ES-I3 (cell line): ENCODE data around the gene C1QTNF1.

Source experiments
- H3K36me3 ChIP-seq: 2 replicates; pipeline ENCODE4 v1.6.1; 2013; ENCODE audit warnings: mild to moderate bottlenecking, low read length, control low read depth, moderate library complexity; ENCODE audit not compliant: insufficient read depth
- H3K4me1 ChIP-seq: 2 replicates; pipeline ENCODE4 v1.6.1; 2013; ENCODE audit warnings: mild to moderate bottlenecking, control low read depth, low read length; ENCODE audit not compliant: insufficient read depth
- H3K9ac ChIP-seq: 2 replicates; pipeline ENCODE4 v1.6.1; 2013; ENCODE audit warnings: low read depth, mild to moderate bottlenecking, low read length, moderate library complexity
- H3K9me3 ChIP-seq: 2 replicates; pipeline ENCODE4 v1.6.1; 2013; ENCODE audit warnings: mild to moderate bottlenecking, low read length, moderate library complexity; ENCODE audit not compliant: control insufficient read depth, insufficient read depth

The C1QTNF1 gene

DNA sequence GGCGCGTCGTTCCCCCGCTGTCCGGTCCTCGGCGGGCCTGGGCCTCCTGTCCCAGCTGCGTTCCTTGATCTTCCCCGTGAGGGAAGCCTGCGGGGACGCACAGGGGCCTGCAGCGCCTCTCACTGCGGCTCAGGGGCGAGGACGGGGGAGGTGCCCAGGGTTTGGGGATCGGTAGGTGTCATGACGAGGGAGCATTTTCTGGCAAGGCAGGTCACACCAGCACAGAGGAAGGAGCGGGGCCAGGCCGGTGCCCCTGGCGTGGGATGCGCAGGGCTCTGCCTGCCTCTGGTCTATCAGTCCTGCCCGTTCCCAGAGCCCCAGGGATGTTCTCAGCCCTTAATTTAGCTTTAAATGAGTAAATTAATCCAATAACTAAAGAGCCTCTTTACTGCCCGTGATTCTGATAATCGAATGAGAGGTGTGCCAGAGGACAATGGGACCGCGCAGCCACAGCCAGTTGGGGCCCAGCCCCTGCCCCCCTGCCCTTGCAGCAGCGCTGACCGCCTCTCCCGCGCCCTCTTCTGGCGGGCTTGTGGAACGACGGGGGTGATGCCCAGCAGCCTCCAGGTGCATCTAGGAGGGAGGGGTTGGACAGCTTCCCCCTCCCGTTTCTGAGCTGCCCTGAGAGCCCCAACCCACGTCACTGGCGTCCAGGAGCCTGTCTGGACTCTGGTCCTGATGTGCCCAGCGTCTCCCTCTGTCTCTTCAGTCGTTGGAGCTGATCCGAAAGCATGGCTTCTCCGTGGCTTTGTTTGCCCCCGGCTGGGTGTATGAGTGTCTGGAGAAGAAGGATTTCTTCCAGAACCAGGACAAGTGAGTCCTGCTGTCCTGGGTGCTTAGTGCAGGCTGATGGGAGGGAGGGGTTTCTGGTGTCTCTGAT lies 58.6 kb downstream of the C1QTNF1 start:
- Histone ChIP-seq H3K4me1 (no peaks in the 10 kb centered on the region), H3K9me3 (no peaks in the 10 kb centered on the region), H3K9ac (no peak overlapping the region), H3K36me3 (peaks cover 7% of the 10 kb centered on the region)

DNA sequence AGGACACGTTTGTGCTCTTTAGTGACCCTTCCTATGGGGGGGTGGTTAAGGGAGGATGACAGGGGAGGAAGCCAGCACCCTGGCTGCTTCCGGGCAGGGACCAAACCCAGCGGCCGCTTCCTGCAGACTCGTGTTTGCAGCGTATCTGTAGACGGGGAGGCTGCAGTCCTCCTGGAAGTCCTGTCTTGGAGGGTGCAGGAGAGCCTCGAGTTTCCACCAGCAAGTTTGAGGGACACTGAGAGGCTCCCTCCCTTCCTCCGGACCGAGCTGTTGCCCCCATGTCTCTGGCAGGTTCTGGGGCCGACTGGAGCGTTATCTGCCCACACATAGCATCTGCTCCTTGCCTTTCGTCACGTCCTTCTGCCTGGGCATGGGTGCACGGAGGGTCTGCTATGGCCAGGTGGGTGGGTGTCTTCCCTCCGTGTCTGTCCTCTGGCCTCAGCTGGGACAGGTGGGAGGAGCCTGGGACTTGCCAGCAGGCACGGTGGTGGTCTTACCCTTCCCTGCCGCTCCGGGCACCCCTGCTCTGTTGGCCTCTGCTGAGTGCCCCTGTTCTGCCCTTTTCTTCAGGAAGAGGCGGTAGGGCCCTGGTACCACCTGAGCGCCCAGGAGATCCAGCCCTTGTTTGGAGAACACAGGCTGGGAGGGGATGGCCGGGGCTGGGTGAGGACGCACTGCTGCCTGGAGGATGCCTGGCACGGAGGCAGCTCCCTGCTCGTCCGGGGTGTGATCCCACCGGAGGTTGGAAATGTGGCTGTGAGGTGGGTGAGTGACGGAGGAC lies 59.4 kb downstream of the C1QTNF1 start:
- Histone ChIP-seq H3K9me3 (no peaks in the 10 kb centered on the region), H3K4me1 (no peaks in the 10 kb centered on the region), H3K36me3 (peaks cover 4% of the 10 kb centered on the region), H3K9ac (no peak overlapping the region)

DNA sequence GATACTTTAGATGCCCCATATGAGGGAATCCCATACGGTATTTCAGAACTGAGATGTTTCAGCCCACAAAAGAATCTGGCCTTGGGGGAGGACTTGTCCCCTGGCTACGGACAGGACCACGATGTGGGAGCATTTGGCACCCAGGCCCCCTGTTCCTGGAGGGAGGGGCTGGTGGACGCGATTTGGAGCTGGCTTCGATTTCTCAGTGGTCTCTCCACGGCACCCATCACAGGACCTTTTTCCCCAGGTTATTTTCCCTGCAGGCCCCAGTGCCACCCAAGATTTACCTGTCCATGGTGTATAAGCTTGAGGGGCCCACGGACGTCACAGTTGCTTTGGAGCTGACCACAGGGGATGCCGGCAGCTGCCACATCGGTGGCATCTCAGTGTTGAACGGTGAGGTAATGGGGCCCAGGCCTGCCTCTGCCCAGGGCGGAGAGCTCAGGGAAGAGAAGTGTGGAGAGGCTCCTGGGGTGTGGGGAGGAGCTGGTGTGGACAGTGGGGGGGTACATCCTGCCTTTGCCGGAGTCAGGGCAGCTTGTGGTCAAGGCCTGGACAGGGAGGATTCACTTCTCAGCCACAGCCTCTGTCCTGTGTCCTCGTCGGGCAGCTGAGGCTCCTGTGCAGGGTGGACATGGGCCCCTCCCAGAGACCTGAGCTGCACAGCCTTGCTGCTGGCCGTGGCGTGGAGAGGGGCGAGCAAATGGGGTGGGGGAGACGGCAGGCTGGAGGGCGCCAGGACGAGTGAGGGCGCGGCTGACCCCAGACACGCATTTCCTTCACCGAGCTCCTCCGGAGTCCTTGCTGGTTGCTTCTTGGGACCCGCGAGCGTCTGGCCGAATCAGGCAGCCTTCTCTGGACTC lies 60.6 kb downstream of the C1QTNF1 start:
- Histone ChIP-seq H3K36me3 (peaks cover 3% of the 10 kb centered on the region), H3K4me1 (no peaks in the 10 kb centered on the region), H3K9me3 (no peaks in the 10 kb centered on the region), H3K9ac (no peak overlapping the region)

DNA sequence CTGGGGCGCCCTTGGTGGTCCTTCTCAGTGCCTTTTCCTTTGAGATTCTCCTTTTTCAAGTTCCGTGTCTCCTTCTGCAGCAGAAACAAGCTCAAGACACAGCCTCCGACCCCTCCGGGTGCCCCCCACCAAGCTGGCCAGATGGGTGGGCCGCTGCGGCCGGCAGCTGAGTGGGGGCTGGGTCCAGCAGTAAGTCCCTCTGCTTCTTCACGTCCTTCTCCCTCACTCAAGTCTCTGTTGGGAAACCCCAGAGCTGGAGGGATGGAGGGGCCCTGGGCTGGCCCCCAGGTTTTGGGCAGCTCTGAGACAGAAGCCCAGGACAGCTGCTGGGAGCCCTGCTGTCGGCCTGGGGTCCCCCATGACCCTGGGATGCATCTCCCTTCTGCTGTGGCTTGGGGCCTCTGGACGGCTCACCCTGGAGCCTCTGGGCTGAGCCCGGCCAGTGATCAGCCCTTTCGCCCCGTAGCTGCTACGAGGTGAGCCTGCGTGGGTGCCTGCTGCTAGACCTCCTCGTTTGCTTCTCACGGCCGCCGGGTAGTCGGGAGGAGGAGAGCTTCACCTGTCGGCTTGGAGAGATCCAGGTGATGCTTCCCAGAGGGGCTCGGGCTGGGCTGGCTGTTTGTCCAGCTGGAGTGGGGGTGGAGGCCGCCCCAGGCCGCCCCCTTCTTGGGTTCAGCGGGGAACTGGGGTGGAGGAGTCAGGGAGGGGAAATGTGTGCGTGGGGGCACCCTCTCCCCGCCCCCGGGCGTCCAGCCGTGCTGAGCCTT lies 61.4 kb downstream of the C1QTNF1 start:
- H3K9me3 ChIP-seq, result no peaks in the 10 kb centered on the region
- H3K36me3 ChIP-seq, result no peaks in the 10 kb centered on the region; the same call in none of the 2 replicates
- no peaks in the 10 kb centered on the region; the same call in 1 of the 2 replicates for H3K4me1 ChIP-seq
- no peak overlapping the region for H3K9ac ChIP-seq

DNA sequence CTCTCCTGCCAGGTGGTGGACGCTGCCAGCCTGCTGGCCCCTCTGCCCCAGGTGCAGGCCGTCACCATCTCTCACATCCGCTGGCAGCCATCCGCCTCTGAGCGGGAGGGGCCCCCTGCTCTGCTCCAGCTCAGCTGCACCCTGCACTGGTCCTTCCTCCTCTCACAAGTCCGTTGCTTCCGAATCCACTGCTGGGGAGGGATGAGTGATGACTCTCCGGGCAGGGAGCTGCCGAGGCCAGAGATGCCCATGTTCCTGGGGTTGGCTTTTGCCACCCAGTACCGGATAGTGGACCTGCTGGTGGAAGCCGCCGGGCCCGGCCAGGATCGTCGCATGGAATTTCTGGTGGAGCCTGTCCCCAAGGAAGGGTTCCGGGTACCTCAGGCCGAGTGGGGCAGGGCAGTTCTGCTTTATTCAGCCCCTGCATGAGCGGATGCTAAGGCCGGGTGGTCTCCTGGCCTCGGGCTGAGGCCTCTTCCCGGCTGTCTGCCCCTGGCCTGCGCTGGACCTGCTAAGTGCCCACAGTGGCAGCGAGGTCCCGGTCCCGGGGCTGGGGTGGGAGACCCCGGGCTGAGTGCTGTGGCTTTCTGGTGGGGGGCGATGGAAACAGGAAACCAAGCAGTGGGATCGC lies 62.1 kb downstream of the C1QTNF1 start:
- Histone ChIP-seq H3K4me1 (no peaks in the 10 kb centered on the region; the same call in 1 of the 2 replicates), H3K9me3 (no peaks in the 10 kb centered on the region), H3K9ac (no peak overlapping the region), H3K36me3 (no peaks in the 10 kb centered on the region; the same call in 1 of the 2 replicates)

DNA sequence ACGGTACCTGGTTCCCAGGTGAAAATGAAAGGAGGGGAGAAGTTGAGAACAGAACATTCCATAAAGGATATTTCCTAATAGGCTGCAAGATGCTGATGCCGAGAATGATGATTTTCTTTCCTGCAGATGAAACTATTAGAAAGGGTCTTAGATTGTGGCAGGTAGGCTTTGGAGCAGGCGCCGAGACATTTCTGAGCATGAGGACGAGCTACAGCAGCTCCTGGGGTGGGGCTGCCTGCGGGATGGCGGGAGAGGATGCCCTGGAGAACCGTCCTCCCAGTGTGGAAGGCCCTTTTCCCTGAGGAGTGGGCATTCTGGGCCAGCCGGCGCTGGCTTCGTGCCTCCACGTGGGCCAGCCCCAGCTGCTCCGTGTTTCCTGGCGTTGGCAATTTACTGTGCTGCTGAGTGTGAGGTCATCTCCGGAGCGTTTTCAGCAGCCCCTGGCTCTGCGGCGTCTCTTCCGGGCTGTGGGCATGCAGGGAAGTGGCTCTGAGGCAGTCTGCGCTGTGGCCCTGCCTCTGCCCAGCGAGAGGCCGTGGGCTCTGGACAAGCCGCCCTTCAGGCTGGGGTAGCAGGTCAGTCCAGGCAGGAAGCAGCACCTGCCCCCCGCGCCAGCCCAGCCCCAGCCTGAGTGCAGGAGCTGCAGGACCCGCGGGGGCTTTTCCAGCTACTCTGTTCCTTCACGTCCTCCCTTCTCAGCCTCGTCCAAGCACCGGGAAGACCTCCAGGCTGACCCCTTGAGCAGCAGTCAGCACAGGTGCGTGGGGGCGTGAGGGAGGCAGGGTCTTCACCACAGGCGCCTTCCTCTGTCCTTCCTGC lies 62.8 kb downstream of the C1QTNF1 start:
- H3K9ac ChIP-seq, result no peak overlapping the region
- no peaks in the 10 kb centered on the region for H3K9me3 ChIP-seq
- no peaks in the 10 kb centered on the region; the same call in 1 of the 2 replicates for H3K36me3 ChIP-seq
- no peaks in the 10 kb centered on the region; the same call in 1 of the 2 replicates for H3K4me1 ChIP-seq

DNA sequence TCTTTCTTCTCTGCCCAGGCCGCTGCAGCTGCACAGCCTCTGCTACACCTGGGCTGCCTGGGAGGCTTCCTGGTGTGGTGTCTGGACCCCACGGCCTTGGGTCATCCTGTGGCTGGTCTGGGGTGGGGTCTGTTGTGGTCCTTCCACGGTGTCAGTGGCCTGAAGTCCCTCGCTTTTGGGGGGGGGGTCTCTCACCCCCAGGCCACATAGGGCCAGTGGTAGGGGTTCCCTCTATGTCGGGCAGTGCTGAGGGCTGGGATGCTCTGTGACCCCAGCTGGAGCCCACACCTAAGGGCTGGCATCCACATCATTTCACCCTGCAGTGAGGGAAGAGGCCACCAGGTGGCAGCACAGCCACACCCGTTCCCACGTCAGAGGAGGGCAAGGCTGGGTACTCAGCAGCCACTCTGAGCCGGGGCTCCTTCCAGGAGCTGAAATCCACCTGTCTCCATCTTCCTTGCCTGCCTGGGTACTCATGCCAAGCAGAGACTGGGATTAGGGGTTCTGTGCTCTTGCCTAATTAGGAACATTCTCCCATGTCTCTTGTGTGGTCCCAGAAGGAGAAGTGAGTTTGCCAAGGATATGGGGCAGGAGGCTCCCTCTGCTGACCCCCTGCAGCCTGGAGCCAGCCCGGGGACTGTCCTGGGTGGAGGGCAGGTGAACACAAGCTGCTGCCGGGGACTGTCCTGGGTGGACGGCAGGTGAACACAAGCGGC lies 63.6 kb downstream of the C1QTNF1 start:
- Histone ChIP-seq H3K9ac (no peak overlapping the region), H3K4me1 (no peaks in the 10 kb centered on the region; the same call in 1 of the 2 replicates), H3K9me3 (no peaks in the 10 kb centered on the region), H3K36me3 (no peaks in the 10 kb centered on the region; the same call in 1 of the 2 replicates)

DNA sequence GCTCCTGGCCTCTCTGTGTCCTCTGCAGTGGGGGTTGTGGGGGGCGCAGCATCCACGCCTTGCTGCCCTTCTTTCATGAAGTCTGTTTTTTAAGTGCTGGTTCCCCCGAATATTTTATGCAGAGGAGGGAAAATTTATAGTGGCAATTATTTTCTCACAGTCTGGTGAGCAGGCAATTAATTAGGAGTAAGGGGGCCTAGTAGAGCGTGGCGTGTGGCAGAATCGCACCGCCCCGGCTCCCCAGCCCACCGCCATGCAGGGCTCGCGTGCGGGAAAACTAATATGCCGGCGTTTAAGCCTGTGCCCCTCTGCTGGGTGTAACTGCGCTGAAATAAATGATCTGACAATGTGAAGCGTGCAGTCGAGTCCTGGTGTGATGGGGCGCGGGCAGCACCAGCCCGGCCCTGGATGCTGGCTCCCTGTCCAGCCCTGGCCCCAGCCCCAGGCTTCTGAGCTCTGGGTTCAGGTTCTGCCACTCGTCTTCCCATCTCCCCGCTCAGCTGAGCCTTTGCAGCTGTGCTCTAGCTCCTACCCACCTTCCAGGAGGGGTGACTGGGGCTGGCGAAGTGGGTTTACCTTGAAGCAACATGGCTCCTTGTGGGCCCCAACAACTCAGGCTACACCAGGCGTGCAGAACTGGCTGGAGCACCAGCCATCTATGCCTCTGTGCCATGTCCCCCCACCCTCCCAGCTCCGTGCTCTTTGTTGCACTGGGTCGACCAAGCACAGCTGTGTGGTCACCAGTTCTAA lies 64.5 kb downstream of the C1QTNF1 start:
- Histone ChIP-seq H3K4me1 (no peaks in the 10 kb centered on the region; the same call in 1 of the 2 replicates), H3K36me3 (no peaks in the 10 kb centered on the region; the same call in 1 of the 2 replicates)

DNA sequence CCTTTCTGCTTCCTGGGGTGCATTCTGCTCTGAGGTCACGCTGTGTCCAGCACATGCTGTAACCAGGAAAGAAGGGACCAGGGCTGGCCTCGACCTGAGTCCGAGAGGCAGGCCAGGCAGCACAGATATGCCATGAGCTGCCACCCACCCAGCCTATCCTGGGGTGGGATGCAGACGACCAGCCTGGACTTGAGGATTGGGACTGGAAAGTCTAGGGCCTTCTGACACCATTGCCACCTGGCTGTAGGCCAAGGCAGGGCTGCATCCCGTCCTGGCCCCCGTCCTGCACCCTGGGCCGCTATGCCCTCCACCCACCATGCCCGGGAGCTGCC lies 65.0 kb downstream of the C1QTNF1 start:
- no peaks in the 10 kb centered on the region for H3K9me3 ChIP-seq
- no peaks in the 10 kb centered on the region; the same call in 1 of the 2 replicates for H3K4me1 ChIP-seq
- H3K9ac ChIP-seq, result no peak overlapping the region
- H3K36me3 ChIP-seq, result no peaks in the 10 kb centered on the region

More for the DNA sequence above, 64.5 kb downstream of the C1QTNF1 start:
- Histone ChIP-seq H3K9ac (no peak overlapping the region), H3K9me3 (no peaks in the 10 kb centered on the region)

DNA sequence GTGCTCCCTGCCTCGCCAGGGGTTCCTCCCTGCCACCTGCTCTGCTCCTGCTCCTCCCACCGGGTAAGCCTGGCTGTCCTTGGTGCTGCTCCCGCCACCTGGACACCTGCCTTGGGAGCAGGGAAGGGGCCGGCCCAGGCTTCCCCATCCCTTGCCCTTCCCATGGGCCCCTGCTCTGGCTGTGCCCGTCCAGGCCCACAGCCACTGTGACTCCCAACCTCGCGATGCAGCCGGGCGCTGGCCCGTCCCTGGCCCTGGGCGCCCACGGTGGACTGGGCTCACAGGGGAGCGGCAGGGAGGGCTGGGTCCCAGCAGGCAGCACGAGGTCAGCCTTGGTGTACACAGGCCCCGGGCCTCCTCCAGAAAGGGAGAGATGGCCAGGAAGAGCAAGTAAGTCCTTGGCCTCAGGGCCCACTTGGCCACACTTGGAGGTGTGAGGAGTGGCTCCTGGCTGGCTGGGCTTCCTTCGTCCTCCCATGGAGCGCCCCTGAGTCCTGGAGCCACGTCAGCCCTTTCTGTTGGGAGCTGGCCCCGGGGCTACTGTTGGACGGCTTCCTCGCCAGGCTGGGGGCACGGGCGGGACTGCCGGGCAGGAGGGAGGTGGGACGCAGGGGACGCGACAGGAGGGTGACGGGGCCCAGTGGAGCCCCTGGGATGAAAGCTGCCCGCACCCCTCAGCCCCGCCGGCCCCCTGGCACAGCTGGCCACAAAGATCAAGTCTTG lies 65.9 kb downstream of the C1QTNF1 start:
- Histone ChIP-seq H3K36me3 (no peaks in the 10 kb centered on the region), H3K9me3 (no peaks in the 10 kb centered on the region)

More for the DNA sequence above, 65.9 kb downstream of the C1QTNF1 start:
- Histone ChIP-seq H3K9ac (no peak overlapping the region), H3K4me1 (no peaks in the 10 kb centered on the region; the same call in 1 of the 2 replicates)
